MCF 10A (cell line): Measurements from ENCODE around the gene BDKRB2. TPM values are rescaled to one million over a fixed set of nuclear protein-coding genes. Genes with fewer than 3 reads are reported as not detected.

Source experiments
- BruUV-seq: library from RNA; stranded (reverse); fragments of 400-500 nt; replicated peaks from 2 replicates; lab custom pipeline; 2021; lab: Mats Ljungman, UMichigan
- CTCF ChIA-PET: fragments of 300-600 bp; sonication (Branson Sonifier 250); formaldehyde crosslinking; extraction: SDS; loops from one replicate; lab custom pipeline; 2021; ENCODE audit warnings: antibody characterized with exemption, inconsistent platforms; lab: Yijun Ruan, JAX
- POLR2A ChIA-PET: fragments of 300-600, 350-650 bp; sonication (Branson Sonifier 250); formaldehyde crosslinking; extraction: SDS; loops from one replicate; lab custom pipeline; 2020; ENCODE audit warnings: antibody characterized with exemption, inconsistent platforms; lab: Yijun Ruan, JAX
- DNase-seq: peaks from one replicate; pipeline ENCODE4 v3.0.0-alpha.2; 2018; ENCODE audit not compliant: unreplicated experiment
- H3K27ac Mint-ChIP-seq: one replicate; pipeline ENCODE4 v1.8.0; 2022; ENCODE audit warnings: mild to moderate bottlenecking, low read depth, mixed read lengths; ENCODE audit not compliant: unreplicated experiment
- H3K27me3 Mint-ChIP-seq: one replicate; pipeline ENCODE4 v1.8.0; 2022; ENCODE audit warnings: mixed read lengths; ENCODE audit not compliant: insufficient read depth, unreplicated experiment
- H3K36me3 Mint-ChIP-seq: one replicate; pipeline ENCODE4 v1.8.0; 2022; ENCODE audit warnings: mild to moderate bottlenecking, moderate library complexity, mixed read lengths; ENCODE audit not compliant: insufficient read depth, unreplicated experiment
- H3K4me1 Mint-ChIP-seq: one replicate; pipeline ENCODE4 v1.8.0; 2022; ENCODE audit warnings: mixed read lengths; ENCODE audit not compliant: insufficient read depth, unreplicated experiment
- H3K4me3 Mint-ChIP-seq: one replicate; pipeline ENCODE4 v1.8.0; 2022; ENCODE audit warnings: mild to moderate bottlenecking, moderate library complexity, mixed read lengths; ENCODE audit not compliant: unreplicated experiment
- H3K9me3 Mint-ChIP-seq: one replicate; pipeline ENCODE4 v1.8.0; 2022; ENCODE audit warnings: mixed read lengths; ENCODE audit not compliant: unreplicated experiment
- intact Hi-C: fragments of 100-400 bp; cut with micrococcal nuclease; formaldehyde crosslinking; loops from 2 replicates; pipeline ENCODE4 v1.14.1; 2022
- total RNA-seq: library from RNA; stranded (reverse); gene quantifications from 2 replicates; pipeline ENCODE4 v1.2.3, GENCODE V29; 2022
- TF ChIP-seq, protein P1 (sequence below): fragments of 200-600 bp; IDR thresholded peaks from one replicate; pipeline ENCODE4 v1.8.0; 2022; ENCODE audit warnings: antibody characterized with exemption, mild to moderate bottlenecking; ENCODE audit not compliant: unreplicated experiment

The BDKRB2 gene
- total RNA-seq, 1 experiment from 2014 or later = 2.8 TPM

DNA sequence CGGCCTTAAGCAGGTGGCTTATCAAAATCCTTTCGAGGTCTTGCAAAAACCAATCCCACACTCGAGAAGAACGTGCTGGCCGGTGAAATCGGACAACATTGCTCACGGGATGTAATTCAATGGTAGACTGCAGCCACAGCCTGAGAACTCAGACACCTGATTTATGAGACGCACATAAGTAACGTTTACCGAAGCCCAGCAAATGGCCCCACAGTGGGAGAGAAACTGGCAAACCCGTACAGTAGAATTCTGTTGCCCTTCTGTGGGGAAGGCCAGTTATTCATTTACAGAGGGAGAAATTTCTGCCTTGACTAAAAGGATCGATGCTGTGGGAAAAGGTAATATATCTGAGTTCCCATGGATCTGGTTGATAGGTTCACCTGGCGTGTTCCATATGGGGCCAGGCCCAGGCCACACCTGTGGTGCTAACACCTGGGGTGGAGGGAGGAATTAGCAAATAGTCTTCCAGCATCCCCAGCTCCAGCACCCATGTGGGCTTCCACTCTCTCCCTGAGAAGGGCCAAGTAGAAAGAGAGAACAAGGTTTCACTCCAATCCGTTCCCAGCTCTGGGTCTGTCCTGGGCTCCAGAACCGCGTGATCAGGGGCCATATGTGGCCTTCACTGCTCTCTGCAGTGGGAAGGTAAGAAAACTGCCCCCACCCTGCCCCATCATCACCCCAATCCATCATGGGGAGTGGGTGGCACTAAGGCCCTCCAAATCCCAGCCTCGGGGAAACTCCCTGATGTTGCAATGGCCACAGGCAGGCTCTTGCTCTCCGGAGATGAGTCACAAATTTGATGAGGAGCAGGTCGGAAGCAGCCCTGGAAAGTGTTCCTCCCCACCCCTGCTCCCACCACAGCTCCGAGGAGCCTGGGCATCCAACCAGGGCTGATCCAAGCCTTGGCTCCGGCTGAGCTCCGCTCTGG lies 64.1 kb downstream of the BDKRB2 start:
- Mint-ChIP-seq H3K4me1 (peaks cover 45% of the 10 kb centered on the region), H3K27ac (peak overlapping the region; percentile 78), H3K36me3 (no peaks in the 10 kb centered on the region), H3K9me3 (no peaks in the 10 kb centered on the region), H3K27me3 (no peaks in the 10 kb centered on the region), H3K4me3 (peak overlapping the region; percentile 43)
- ChIA-PET POLR2A (interaction anchor here (0.6 to 2.5 kb wide), 9 partner anchors 10 to 163 kb away, joined by 3 to 21 read pairs (median 4); partner anchors contain the start of gene BDKRB1), CTCF (interaction anchor here (0.6 to 0.7 kb wide), 2 partner anchors 111 to 166 kb away, joined by 3 to 4 read pairs; no protein-coding TSS in a partner anchor)
- intact Hi-C loops = loop anchor here (1.0 to 2.0 kb wide), 2 partner anchors 64 to 164 kb away; partner anchors contain the start of gene BDKRB2
- TF ChIP-seq, protein P1, sequence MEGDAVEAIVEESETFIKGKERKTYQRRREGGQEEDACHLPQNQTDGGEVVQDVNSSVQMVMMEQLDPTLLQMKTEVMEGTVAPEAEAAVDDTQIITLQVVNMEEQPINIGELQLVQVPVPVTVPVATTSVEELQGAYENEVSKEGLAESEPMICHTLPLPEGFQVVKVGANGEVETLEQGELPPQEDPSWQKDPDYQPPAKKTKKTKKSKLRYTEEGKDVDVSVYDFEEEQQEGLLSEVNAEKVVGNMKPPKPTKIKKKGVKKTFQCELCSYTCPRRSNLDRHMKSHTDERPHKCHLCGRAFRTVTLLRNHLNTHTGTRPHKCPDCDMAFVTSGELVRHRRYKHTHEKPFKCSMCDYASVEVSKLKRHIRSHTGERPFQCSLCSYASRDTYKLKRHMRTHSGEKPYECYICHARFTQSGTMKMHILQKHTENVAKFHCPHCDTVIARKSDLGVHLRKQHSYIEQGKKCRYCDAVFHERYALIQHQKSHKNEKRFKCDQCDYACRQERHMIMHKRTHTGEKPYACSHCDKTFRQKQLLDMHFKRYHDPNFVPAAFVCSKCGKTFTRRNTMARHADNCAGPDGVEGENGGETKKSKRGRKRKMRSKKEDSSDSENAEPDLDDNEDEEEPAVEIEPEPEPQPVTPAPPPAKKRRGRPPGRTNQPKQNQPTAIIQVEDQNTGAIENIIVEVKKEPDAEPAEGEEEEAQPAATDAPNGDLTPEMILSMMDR = no peak
- no TSS peak for BruUV-seq
- peak; percentile 98 for DNase-seq

DNA sequence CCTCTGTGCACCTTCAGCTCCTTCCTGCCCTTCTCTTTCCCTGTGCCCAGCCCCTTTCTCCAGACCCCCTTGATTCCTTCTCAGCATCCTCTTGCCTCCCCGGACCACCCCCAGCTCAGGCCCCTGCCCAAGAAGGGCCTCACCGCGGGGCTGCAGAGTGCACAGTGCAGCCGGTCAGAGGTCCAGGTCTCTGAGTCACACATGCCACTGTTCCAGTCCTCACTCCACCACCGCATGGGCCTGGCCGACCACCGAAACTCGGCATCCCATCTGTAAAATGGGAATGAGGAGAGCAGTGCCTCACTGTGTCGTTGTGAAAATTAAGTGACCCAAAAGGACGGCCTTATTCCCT lies 64.7 kb downstream of the BDKRB2 start:
- Mint-ChIP-seq H3K36me3 (no peaks in the 10 kb centered on the region), H3K4me1 (peaks cover 45% of the 10 kb centered on the region), H3K27ac (peak overlapping the region; percentile 78), H3K9me3 (no peaks in the 10 kb centered on the region), H3K4me3 (peak overlapping the region; percentile 43), H3K27me3 (no peaks in the 10 kb centered on the region)
- POLR2A ChIA-PET = interaction anchor here (0.6 to 2.5 kb wide), 3 partner anchors 14 to 91 kb away, joined by 3 to 21 read pairs (median 4); partner anchors contain the start of gene BDKRB1
- intact Hi-C loops = loop anchor here (1.0 to 2.0 kb wide), 2 partner anchors 65 to 165 kb away; partner anchors contain the start of gene BDKRB2
- TF ChIP-seq, protein P1 = no peak
- CTCF ChIA-PET = interaction anchor here (0.7 kb wide), 1 partner anchor 112 kb away, joined by 3 read pairs; no protein-coding TSS in a partner anchor
- BruUV-seq = no TSS peak
- no peak for DNase-seq

DNA sequence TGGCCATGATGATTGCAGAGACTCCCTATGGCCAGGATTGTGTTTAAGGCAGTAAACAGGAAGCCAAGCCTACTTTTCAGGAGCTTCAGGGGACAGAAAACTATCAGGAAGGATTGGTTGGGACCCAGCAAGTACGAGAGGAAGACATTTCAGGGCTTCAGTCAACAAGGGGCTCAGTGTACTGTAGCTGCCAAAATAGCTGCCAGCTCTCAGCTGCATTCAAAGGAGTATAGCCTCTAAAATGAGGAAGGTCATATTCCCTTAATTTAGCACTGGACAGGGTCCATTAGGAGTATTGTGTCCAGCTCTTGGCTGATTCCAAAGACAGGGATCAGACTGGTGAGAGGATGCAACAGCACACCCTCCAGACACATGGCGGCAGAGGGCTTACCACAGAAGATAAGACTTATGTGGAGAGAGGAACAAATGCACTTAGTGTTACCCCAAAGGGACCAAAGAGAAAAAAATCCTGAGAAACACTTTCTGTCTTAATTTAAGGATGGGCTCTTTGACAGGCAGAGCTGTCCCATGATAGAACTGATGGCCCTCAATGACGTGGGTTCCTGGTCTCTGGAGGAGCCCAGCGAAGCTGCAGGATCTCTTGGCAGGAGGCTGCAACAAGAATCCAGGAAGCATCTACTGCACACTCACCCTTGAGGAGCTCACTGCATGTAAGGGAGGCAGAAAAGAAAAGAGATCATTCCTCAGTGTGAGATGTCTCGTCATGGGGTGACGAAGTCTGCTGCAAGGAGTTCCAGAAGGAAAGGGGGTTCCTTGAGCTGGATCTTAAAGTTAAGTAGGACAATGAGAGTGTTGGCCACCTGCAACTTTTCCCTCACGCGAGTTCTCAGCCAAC lies 66.2 kb downstream of the BDKRB2 start:
- Mint-ChIP-seq H3K27ac (no peak overlapping the region), H3K4me1 (peaks cover 44% of the 10 kb centered on the region), H3K4me3 (no peak overlapping the region), H3K27me3 (no peaks in the 10 kb centered on the region), H3K9me3 (no peaks in the 10 kb centered on the region), H3K36me3 (no peaks in the 10 kb centered on the region)
- ChIA-PET CTCF (interaction anchor here (0.6 to 10.2 kb wide), 8 partner anchors 15 to 730 kb away, joined by 3 to 298 read pairs (median 3); partner anchors contain the start of gene BDKRB1), POLR2A (interaction anchor here (0.6 to 1.2 kb wide), 7 partner anchors 13 to 265 kb away, joined by 3 to 5 read pairs (median 3); partner anchors contain the start of gene BDKRB1)
- peak; percentile 17 for DNase-seq
- BruUV-seq = no TSS peak
- TF ChIP-seq, protein P1 = no peak
- intact Hi-C loops = loop anchor here (1.0 to 10.0 kb wide), 2 partner anchors 170 to 706 kb away; no protein-coding TSS in a partner anchor
